MG63 (cell line): Measurements from ENCODE around the gene NCF1. TPM values are rescaled to one million over a fixed set of nuclear protein-coding genes. Genes with fewer than 3 reads are reported as not detected.
"Not testable (repeated sequence)": the region's sequence is repeated elsewhere in the genome, so short reads cannot be mapped to it uniquely, and the experiment has no call there.

ENCODE experiments used
- DNase-seq: peaks from one replicate; pipeline ENCODE4 v3.0.0-alpha.2; 2020
- H3K27me3 ChIP-seq: fragments of 250-450 bp; sonication (Bioruptor Pico); 2 replicates; pipeline ENCODE4 v1.5.1; 2020; ENCODE audit warnings: mild to moderate bottlenecking, moderate library complexity
- H3K36me3 ChIP-seq: fragments of 250-450 bp; sonication (Bioruptor Pico); 2 replicates; pipeline ENCODE4 v1.5.1; 2020; ENCODE audit warnings: mild to moderate bottlenecking, moderate library complexity
- H3K4me3 ChIP-seq: fragments of 250-450 bp; sonication (Bioruptor Pico); 2 replicates; pipeline ENCODE4 v1.5.1; 2020; ENCODE audit warnings: mild to moderate bottlenecking, moderate library complexity
- H3K9me3 ChIP-seq: fragments of 250-450 bp; sonication (Bioruptor Pico); 2 replicates; pipeline ENCODE4 v1.5.1; 2020; ENCODE audit warnings: mild to moderate bottlenecking, moderate library complexity
- total RNA-seq: library from RNA; depleted of rRNA; stranded (reverse); fragments of >200 nt; shearing (Covaris generic); gene quantifications from 2 replicates; pipeline ENCODE4 v1.2.3, GENCODE V29; 2014; ENCODE audit warnings: low replicate concordance; rRNA removed

The NCF1 gene
- not detected in 2 replicates for total RNA-seq

DNA sequence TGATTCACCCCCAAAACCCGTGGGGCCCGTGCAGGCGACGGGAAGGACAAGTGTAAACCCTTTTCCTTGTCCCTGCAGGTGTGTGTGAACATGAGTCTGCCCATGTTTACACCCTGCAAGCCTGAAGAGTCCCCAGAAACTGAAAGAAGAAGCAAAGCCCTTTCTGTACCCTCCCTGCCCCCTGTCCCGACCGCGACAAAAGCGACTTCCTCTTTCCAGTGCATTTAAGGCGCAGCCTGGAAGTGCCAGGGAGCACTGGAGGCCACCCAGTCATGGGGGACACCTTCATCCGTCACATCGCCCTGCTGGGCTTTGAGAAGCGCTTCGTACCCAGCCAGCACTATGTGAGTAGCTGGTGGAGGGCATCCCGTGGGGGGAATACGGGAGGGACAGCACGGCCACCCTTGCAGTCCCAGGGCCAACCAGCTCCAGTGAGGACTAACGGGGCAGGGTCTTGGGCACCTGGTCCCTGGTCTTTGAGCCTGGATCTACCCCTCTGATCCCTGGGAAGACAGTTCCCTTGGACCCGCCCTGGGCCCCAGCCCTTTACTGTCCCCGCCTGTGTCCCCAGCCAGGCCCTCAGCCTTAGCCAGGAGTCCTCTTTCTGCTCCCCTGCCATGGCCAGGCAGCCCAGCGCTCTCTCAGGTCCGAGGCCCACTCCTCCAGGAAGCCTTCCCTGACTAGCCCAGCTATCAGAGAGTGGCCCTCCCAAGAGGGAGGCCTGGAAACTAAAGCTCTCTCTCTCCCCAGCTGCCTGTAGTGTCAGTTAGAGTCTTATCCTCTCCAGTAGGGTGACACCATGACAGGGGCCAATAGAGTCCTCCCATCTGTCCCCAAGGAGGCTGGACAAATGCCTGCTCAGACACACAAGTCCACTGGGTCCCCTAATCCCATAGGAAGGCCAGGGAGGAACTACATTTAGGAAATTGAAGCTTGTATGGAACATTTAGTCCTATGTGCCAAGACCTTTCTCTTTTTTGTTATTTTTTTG is at the start of gene NCF1:
TSS of gene NCF1 (plus strand) at position 252 of the 991 bp plus-strand sequence. CDS start at position 273, 21 bp downstream.
- not testable (repeated sequence) for DNase-seq, H3K36me3 ChIP-seq, H3K27me3 ChIP-seq, H3K9me3 ChIP-seq, H3K4me3 ChIP-seq

DNA sequence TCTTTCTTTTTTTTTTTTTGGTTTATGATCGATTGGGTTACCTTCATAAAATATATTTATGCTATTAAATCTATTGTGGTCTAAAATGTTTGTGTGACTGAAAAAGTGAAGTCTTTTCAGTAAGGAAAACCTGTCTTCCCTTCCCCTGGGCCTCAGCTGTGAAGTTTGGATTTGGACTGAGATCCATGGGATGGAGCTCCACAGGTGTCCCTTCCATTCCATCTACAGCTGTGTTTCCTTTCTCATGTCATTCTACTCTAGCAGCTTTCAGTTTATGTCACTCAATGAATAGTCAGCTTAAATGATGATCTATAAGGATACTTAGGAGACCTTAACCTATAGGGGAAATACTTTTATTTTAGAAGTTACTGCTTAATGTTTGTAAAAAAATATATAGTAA is 48.0 kb upstream of the NCF1 start:
- Histone ChIP-seq H3K4me3 (no peak overlapping the region), H3K9me3 (no peaks in the 10 kb centered on the region), H3K27me3 (no peaks in the 10 kb centered on the region), H3K36me3 (peaks cover 16% of the 10 kb centered on the region)
- no peak for DNase-seq

DNA sequence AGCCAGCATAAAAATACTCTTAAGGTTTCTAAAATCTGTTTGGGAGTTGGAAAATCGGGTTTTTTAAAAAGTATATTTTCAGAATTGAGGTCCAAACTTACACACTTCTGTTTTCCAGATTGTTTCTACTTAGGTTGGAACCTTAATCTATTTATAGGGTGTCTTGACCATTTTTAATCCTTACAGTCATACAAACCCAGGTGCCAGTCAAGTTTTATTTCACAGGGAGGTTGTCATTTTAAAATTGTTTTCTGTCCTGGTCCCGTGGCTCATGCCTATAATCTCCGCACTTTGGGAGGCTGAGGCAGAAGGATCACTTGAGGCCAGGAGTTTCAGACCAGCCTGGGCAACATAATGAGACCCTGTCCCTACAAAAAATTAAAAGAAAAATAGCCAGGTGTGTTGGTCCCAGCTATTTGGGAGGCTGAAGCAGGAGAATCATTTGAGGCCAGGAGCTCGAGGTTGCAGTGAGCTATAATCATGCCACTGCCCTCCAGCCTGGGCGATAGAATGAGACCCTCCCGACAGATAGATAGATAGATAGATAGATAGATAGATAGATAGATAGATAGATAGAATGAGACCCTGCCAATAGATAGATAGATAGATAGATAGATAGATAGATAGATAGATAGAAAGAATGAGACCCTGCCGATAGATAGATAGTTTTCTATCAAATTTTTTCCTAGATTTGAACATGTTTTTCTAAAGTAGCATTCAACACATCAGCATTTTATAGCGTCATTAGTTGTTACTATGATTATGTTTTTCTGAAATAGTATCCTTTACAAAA is 47.3 kb upstream of the NCF1 start:
- H3K9me3 ChIP-seq, result no peaks in the 10 kb centered on the region
- H3K27me3 ChIP-seq, result no peaks in the 10 kb centered on the region
- peaks cover 16% of the 10 kb centered on the region for H3K36me3 ChIP-seq
- no peak for DNase-seq
- H3K4me3 ChIP-seq, result no peak overlapping the region

DNA sequence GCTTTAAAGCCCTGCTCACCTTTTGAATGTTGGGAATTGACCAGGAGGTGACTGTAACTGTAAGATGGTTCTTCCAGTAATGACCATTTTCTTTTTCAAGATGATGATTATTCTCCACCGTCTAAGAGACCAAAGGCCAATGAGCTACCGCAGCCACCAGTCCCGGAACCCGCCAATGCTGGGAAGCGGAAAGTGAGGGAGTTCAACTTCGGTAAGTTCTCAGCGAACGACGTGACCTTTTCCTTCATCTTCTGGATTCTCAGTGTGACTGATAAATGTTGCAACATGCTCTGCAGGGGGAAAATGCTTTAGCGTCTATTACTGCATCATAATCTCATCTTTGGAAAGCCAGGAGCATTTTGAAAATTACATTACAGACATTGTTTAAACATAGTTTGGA is 45.1 kb upstream of the NCF1 start:
- H3K4me3 ChIP-seq, H3K9me3 ChIP-seq, H3K36me3 ChIP-seq, DNase-seq, H3K27me3 ChIP-seq: not testable (repeated sequence)

DNA sequence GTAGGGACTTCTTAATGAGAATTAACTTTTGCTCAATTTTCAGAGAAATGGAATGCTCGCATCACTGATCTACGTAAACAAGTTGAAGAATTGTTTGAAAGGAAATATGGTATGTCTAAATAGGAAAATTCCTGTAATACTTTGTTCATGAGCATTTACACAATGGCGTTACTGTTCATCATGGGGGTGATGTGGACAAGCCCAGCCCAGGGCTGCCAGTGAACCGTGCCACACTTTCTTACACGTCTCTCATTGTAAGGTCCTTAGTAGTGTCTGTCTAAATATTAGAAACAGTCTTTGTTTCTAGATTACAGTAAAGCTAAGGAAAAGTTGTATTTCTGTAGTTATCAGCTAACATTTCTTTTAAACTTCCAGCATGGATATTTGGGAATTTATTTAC is 43.6 kb upstream of the NCF1 start:
- not testable (repeated sequence) for H3K9me3 ChIP-seq, H3K36me3 ChIP-seq, H3K4me3 ChIP-seq, H3K27me3 ChIP-seq, DNase-seq

DNA sequence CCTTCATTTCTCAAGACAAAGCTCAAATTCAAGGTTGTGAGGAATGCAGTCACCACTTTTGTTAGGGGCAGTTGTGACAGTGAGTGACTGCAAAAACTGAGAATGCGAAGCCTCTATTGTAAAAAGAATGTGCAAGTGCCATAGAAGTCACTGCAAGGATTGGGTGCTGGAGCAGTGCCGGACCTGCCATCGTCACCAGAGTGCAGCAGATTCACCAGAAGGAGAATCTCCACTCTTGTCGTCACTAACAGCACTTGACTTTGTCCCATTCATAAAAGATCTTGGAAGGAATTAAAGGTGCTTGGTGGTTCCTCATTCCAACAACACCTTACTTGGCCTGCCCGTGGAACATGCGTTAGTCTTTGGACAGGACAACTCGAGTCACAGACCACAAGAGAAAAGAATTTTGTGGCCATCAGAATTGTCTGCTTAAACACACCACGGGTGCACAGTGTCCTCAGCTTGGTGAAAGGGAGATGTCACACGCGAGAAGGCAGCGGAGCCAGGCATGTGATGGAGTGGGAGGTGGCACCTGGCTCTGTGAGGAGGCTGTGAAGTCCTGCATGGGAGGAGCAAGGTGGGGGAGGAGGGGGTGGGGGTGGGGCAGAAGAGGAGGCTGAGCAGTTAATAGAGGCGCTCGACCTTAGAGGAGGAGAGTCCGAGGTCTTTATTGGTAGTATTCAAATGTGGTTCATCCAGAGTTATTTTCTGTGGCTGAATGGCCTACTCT is 33.7 kb upstream of the NCF1 start:
- H3K4me3 ChIP-seq, H3K36me3 ChIP-seq, H3K9me3 ChIP-seq, DNase-seq, H3K27me3 ChIP-seq: not testable (repeated sequence)

DNA sequence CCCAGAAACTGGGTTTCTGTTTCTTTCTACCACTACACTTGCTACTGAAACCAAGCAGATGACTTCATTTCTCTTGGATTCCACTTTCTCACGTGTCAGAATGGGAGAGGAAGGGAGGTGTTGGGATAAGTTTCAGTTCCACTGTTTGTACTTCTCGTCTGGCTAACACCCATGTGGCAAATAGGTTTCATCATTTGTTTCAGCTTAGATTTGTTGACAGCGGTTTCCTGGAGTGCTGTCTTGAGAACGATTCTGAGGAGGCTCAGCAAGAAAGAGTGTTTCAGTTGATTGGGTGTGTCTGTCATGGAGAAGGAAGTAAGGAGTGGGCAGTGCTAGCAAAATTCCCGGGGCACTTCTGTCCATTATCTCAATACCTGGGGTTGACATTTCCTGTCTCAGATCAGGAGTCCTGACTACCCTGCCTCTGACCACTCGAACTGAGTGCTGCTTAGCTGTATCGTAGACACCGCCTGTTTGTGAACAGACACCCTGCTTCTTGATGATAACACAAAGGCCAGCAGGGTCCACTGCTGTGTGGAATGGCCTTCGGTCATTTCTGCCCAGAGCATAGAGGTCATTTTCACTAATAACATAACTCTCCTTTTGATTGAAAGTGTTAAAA is 29.8 kb upstream of the NCF1 start:
- not testable (repeated sequence) for H3K4me3 ChIP-seq, H3K36me3 ChIP-seq, H3K9me3 ChIP-seq, DNase-seq, H3K27me3 ChIP-seq

DNA sequence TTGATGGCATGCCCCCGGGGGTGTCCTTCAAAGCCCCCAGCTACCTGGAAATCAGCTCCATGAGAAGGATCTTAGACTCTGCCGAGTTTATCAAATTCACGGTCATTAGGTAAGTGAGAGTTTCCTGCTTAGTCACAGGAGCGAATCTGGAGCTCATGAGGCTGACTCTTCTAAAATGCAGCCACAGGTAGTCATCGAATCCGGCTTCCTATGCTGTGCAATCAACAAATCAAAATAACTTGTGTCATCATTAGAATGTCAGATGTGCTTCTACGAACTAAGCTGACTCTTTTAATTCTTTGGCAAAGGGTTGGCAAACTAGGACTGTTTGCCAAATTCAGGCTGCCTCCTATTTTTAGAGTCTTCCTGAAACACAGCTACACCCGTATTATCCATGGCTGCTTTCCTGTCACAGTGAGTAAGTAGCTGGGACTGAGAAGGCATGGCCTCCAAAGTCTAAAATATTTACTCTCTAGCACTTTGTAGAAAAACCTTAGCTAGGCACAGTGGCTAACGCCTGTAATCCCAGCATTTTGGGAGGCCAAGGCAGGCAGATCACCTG is 19.8 kb upstream of the NCF1 start:
- not testable (repeated sequence) for H3K27me3 ChIP-seq, H3K9me3 ChIP-seq, H3K4me3 ChIP-seq, DNase-seq, H3K36me3 ChIP-seq

DNA sequence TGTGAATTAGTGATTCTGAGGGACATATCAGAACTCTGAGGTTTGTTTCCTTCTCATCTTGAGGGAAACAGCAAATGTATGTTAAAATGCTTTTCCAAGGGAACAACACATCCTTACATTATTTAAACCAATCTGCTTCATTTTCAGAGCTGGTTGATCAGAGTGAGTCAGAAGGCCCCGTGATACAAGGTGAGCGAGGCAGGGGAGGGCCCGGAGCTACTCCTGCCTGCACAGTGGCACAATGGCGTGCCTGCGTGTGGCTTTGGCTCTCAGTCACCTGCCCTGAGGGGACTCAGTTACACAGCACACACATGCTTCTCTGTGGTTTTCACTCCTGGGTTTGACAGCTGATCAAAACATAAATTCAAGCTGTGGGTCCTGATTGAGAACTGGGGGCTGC is 17.1 kb upstream of the NCF1 start:
- DNase-seq, H3K36me3 ChIP-seq, H3K9me3 ChIP-seq, H3K27me3 ChIP-seq, H3K4me3 ChIP-seq: not testable (repeated sequence)

DNA sequence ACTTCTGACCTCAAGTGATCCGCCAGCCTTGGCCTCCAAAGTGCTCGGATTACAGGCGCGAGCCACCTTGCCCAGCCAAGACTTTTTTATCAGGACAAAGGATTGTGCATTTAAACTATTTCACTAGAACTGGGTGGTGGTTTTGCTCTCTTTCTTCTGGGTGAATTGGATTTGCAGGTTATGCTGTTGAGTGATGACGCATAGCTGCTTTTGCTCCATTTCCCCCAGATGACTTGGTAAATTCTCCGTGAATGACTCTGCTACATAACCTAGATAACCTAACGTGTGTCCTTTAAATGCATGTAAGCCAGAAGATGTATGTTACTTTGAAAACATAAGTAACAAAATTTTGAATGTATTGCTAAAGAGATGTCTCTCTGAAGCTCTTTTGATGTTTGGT is 15.5 kb upstream of the NCF1 start:
- not testable (repeated sequence) for H3K27me3 ChIP-seq, H3K36me3 ChIP-seq, H3K9me3 ChIP-seq, H3K4me3 ChIP-seq, DNase-seq

DNA sequence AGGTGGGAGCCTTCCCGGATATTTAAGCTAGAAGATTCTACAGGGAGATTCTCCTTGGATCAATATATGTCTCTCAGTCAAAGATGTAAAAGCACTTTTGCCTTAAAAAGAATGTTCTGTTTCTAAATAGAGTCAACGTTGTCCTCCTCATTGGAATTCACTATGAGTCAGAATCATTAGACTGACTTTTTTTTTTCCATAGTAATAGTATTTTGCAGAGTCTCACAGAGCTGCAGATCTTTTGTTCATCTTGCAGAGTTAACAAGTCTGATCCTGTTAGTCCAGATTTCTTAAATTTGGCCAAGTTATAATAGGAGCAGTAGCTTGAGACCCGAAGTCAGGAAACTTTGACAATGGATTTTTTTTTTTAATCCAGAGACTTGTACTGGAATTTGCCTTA is 14.8 kb upstream of the NCF1 start:
- H3K36me3 ChIP-seq, H3K27me3 ChIP-seq, H3K9me3 ChIP-seq, H3K4me3 ChIP-seq, DNase-seq: not testable (repeated sequence)

DNA sequence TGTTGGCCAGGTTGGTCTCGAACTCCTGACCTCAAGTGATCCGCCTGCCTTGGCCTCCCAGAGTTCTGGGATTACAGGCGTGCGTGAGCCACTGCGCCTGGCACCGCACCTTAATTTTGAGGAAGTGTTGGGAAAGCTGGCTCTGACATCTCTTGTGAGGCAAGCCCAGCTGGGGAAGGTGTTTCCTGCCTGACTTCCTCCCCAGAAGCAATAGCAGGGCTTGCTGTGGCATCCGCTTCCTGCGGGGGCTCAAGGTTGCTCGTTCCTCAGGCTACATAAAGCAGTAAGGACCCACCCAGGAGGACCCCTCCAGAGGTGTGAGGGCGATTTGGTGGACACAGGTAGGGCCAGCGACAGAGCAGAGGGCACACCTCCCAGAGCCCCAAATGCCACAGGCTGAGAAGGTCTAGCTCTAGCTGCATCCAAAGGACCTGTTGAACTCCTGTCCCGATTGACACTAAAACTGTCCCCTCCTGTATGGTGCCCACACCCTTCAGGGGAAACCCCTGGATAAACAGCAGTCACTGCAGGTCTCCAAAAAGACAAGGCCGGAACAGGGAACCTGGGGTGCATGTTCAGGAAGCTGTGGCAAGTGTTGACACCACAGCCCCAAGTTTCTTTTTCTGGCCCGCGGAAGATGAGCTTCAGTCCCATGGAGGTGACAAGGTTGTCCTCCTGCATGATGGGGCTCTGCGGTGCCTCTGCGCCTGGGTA is 8.4 kb upstream of the NCF1 start:
- H3K36me3 ChIP-seq, H3K27me3 ChIP-seq, H3K4me3 ChIP-seq, H3K9me3 ChIP-seq, DNase-seq: not testable (repeated sequence)

DNA sequence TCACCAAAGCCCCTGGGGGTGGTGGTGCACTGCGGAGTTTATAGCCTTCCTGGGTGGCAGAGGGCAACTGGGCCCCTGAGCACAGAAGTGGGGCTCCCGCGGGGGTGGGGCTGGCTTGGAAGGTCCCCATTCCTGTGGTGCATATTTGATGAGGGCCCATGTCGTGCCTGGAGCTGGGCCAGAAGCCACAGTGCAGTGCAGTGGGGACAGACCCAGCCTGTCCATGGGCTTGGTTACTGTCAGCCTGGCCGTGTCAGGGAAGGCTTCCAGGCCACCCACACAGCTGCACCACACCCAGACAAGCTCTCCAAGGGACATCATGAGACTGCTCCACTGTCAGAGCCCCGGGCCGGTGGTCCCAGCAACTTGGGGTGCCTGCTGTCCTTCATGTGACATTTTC is 7.3 kb upstream of the NCF1 start:
- H3K4me3 ChIP-seq, DNase-seq, H3K9me3 ChIP-seq, H3K36me3 ChIP-seq, H3K27me3 ChIP-seq: not testable (repeated sequence)

DNA sequence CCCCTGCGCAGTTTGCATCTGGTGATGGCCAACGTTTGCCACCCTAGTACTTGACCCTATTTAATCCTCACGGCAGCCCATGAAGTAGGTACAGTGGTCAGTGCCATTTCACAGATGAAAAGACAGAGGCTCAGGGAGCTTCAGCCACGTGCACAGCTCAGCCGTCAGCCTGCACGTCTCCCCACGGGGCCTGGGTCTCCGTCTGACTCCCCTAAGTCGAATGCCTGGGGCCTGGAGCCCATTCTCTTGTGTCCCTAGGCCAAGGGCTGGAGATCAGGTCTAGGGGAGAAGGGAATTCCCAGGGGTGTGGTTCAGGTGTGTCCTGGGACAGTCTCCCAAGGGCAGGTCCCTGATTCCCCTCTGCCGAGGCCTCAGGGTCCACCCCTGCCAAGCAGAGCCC is 6.8 kb upstream of the NCF1 start:
- H3K4me3 ChIP-seq, H3K36me3 ChIP-seq, H3K9me3 ChIP-seq, H3K27me3 ChIP-seq, DNase-seq: not testable (repeated sequence)

DNA sequence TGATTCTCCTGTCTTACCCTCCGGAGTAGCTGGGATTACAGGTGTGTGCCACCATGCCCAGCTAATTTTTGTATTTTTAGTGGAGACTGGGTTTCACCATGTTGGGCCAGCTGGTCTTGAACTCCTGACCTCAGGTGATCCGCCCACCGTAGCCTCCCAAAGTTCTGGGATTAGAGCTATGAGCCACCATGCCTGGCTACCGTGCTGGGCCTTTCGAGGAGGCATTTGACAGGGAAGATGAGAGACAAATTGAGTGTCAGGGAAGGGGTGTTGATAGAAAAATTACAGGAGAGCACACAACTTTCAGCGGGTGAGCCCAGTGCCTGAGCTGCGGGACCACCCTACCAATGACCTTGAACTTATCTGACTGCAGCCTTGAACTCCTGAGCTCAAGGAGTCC is 3.7 kb upstream of the NCF1 start:
- not testable (repeated sequence) for H3K27me3 ChIP-seq, DNase-seq, H3K36me3 ChIP-seq, H3K4me3 ChIP-seq, H3K9me3 ChIP-seq

DNA sequence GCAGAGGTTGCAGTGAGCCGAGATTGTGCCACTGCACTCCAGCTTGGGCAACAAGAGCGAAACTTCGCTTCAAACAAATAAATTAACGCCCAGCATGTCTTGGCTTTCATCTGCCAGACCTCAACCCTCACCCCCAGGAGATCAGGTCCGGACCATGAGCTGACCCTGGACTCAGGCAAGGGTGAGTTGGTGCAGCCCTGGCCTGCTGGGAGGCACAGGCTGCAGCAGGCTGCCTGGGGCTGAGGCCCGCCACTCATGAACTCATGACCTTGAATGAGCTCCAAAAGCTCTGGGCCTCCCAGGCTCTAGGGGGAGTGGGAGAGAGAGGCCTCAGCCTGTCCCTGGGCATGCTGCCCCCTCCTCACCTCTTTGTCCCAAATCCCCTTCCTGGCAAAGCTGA is 1.7 kb upstream of the NCF1 start:
- H3K36me3 ChIP-seq, H3K4me3 ChIP-seq, H3K27me3 ChIP-seq, DNase-seq, H3K9me3 ChIP-seq: not testable (repeated sequence)
